ENCODE results near the gene MCC. TPM values are rescaled to one million over a fixed set of nuclear protein-coding genes. Genes with fewer than 3 reads are reported as not detected.

The MCC gene
- total RNA-seq, 1 donor from 2014 or later = 2.5 TPM

DNA sequence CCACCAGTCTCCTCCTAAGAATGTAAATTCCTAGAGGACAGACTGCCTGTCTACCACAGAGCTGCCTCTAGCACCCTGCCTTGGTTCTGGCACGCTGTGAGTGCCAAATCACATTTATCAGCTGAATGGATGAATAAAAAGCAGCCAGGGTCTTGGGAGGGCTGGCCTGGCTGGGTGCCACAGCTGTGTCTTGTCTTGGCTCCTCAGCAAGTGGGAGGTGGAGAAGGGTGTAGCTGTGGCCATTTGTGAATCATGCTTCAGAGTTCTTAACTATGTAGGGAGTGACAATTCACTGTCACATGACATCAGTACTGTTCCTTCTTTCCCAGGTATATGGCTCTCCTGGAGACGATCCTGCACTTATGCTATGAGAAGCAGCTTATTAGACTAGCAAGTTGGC is 441.0 kb downstream of the MCC start:
- Histone ChIP-seq H3K9me3 (ENCODE audit: low read depth) (no peaks in the 10 kb centered on the region), H3F3A (ENCODE audit: low read depth) (no peaks in the 10 kb centered on the region), H3K4me3 (no peak overlapping the region), H3K36me3 (no peaks in the 10 kb centered on the region), H3K79me2 (ENCODE audit: low read depth) (no peaks in the 10 kb centered on the region), H3K4me1 (no peaks in the 10 kb centered on the region), H3K27ac (no peak overlapping the region), H3K9ac (no peak overlapping the region), H4K20me1 (ENCODE audit: low read depth) (no peaks in the 10 kb centered on the region), H3K27me3 (no peaks in the 10 kb centered on the region), H3K4me2 (no peak overlapping the region), H2AFZ (replicated peaks) (no peak overlapping the region)
- peaks cover 9% of the 10 kb centered on the region for H3K27me3 Mint-ChIP-seq (ENCODE audit: insufficient read depth, low read depth)
- H3K27ac Mint-ChIP-seq = peak overlapping the region; percentile 67
- H3K4me3 Mint-ChIP-seq = no peak overlapping the region
- H3K4me1 Mint-ChIP-seq = peaks cover 18% of the 10 kb centered on the region
- TF ChIP-seq EZH2 (IDR thresholded peaks at IDR 0.05) = no peak
- TF ChIP-seq, protein P1, sequence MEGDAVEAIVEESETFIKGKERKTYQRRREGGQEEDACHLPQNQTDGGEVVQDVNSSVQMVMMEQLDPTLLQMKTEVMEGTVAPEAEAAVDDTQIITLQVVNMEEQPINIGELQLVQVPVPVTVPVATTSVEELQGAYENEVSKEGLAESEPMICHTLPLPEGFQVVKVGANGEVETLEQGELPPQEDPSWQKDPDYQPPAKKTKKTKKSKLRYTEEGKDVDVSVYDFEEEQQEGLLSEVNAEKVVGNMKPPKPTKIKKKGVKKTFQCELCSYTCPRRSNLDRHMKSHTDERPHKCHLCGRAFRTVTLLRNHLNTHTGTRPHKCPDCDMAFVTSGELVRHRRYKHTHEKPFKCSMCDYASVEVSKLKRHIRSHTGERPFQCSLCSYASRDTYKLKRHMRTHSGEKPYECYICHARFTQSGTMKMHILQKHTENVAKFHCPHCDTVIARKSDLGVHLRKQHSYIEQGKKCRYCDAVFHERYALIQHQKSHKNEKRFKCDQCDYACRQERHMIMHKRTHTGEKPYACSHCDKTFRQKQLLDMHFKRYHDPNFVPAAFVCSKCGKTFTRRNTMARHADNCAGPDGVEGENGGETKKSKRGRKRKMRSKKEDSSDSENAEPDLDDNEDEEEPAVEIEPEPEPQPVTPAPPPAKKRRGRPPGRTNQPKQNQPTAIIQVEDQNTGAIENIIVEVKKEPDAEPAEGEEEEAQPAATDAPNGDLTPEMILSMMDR (IDR thresholded peaks at IDR 0.05) = no peak
- no peak for TF ChIP-seq EZH2phosphoT487 (IDR thresholded peaks at IDR 0.05)
- peaks cover 7% of the 10 kb centered on the region for H3K36me3 Mint-ChIP-seq
- no peaks in the 10 kb centered on the region for H3K9me3 Mint-ChIP-seq
- DNase-seq (ENCODE audit: low spot score) = no peak

DNA sequence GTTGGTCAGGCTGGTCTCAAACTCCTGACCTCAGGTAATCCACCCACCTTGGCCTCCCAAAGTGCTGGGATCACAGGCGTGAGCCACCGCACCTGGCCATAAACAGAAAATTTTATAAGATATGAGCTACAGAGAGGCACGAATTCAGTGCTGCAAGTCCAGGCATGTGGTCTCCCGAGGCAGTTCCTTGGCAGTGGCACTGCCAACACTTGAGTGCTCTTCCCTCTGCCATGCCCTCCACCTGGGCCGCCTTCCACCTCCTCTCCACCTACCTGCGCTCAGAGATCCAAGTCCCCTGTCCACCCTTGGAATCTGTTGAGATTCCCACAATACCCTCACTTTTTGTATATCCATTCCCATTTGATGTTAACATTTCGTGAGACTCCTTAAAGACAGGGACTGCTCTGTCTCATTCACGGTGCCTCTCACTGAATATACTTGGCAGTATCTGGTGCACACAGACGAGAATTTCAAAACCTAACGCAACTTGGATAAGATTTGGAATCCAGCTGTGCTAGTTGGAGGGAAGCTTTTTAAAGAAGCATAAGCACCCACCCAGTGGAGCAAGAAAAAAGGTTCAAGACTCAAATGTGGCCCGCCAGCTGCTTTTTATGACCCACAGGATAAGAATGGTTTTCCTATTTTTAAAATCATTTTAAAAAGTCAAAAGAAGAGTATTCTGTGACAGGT is 443.3 kb downstream of the MCC start:
- no peak overlapping the region for H3K27ac Mint-ChIP-seq
- Histone ChIP-seq H3K9me3 (ENCODE audit: low read depth) (no peaks in the 10 kb centered on the region), H2AFZ (replicated peaks) (no peak overlapping the region), H3K4me3 (no peak overlapping the region), H3K79me2 (ENCODE audit: low read depth) (no peaks in the 10 kb centered on the region), H3K9ac (no peak overlapping the region), H3K4me2 (no peak overlapping the region), H3K4me1 (no peaks in the 10 kb centered on the region), H3K27ac (no peak overlapping the region), H3K36me3 (no peaks in the 10 kb centered on the region), H4K20me1 (ENCODE audit: low read depth) (no peaks in the 10 kb centered on the region), H3K27me3 (no peaks in the 10 kb centered on the region), H3F3A (ENCODE audit: low read depth) (no peaks in the 10 kb centered on the region)
- peaks cover 18% of the 10 kb centered on the region for H3K4me1 Mint-ChIP-seq
- no peak for DNase-seq (ENCODE audit: low spot score)
- peaks cover 4% of the 10 kb centered on the region for H3K27me3 Mint-ChIP-seq (ENCODE audit: insufficient read depth, low read depth)
- no peaks in the 10 kb centered on the region for H3K9me3 Mint-ChIP-seq
- no peak overlapping the region for H3K4me3 Mint-ChIP-seq
- no peak for TF ChIP-seq EZH2phosphoT487 (IDR thresholded peaks at IDR 0.05)
- TF ChIP-seq, protein P1 (IDR thresholded peaks at IDR 0.05) = no peak
- peaks cover 5% of the 10 kb centered on the region for H3K36me3 Mint-ChIP-seq

DNA sequence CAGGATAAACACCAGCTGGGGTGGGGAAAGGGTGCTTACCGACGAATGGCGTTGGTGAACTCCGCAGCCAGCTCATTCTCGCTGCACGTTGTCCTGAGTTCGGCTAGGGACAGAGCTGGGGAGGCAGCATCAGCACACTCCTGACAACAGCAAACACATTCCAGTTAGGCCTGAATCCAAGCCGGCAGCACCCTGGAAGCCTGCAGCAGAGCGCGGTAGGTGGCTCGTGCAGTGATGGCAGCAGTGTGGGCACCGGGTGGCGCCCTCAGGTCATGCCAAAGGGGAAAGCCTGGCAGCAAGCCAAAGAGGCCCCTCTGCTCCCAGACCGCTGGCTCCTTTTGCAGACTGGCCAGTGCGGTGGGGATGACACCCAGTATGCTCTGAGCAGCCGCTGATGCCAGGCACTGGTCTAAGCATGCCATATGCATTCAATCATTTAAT is 444.7 kb downstream of the MCC start:
- H3K4me3 Mint-ChIP-seq = no peak overlapping the region
- H3K9me3 Mint-ChIP-seq = no peaks in the 10 kb centered on the region
- no peak overlapping the region for H3K4me2 ChIP-seq
- H3K4me3 ChIP-seq = no peak overlapping the region
- H3K36me3 Mint-ChIP-seq = peaks cover 3% of the 10 kb centered on the region
- no peaks in the 10 kb centered on the region for H3K4me1 ChIP-seq
- peaks cover 4% of the 10 kb centered on the region for H3K27me3 Mint-ChIP-seq (ENCODE audit: insufficient read depth, low read depth)
- no peaks in the 10 kb centered on the region for H3K36me3 ChIP-seq
- peak; percentile 72 for DNase-seq (ENCODE audit: low spot score)
- H3K9me3 ChIP-seq (ENCODE audit: low read depth) = no peaks in the 10 kb centered on the region
- TF ChIP-seq, protein P1 (IDR thresholded peaks at IDR 0.05) = peak; percentile 62
- TF ChIP-seq EZH2phosphoT487 (IDR thresholded peaks at IDR 0.05) = no peak
- H3F3A ChIP-seq (ENCODE audit: low read depth) = no peaks in the 10 kb centered on the region
- no peaks in the 10 kb centered on the region for H4K20me1 ChIP-seq (ENCODE audit: low read depth)
- H3K27ac Mint-ChIP-seq = no peak overlapping the region
- H2AFZ ChIP-seq (replicated peaks) = peak overlapping the region; percentile 32
- no peaks in the 10 kb centered on the region for H3K27me3 ChIP-seq
- peaks cover 18% of the 10 kb centered on the region for H3K4me1 Mint-ChIP-seq
- no peak overlapping the region for H3K27ac ChIP-seq
- no peak overlapping the region for H3K9ac ChIP-seq
- no peaks in the 10 kb centered on the region for H3K79me2 ChIP-seq (ENCODE audit: low read depth)
